ES-I3 (cell line): ENCODE results near the gene ADAMTS16.

ENCODE experiments used
- H3K36me3 ChIP-seq: 2 replicates; pipeline ENCODE4 v1.6.1; 2013; ENCODE audit warnings: mild to moderate bottlenecking, low read length, control low read depth, moderate library complexity; ENCODE audit not compliant: insufficient read depth
- H3K4me1 ChIP-seq: 2 replicates; pipeline ENCODE4 v1.6.1; 2013; ENCODE audit warnings: mild to moderate bottlenecking, control low read depth, low read length; ENCODE audit not compliant: insufficient read depth
- H3K9ac ChIP-seq: 2 replicates; pipeline ENCODE4 v1.6.1; 2013; ENCODE audit warnings: low read depth, mild to moderate bottlenecking, low read length, moderate library complexity
- H3K9me3 ChIP-seq: 2 replicates; pipeline ENCODE4 v1.6.1; 2013; ENCODE audit warnings: mild to moderate bottlenecking, low read length, moderate library complexity; ENCODE audit not compliant: control insufficient read depth, insufficient read depth

The ADAMTS16 gene

DNA sequence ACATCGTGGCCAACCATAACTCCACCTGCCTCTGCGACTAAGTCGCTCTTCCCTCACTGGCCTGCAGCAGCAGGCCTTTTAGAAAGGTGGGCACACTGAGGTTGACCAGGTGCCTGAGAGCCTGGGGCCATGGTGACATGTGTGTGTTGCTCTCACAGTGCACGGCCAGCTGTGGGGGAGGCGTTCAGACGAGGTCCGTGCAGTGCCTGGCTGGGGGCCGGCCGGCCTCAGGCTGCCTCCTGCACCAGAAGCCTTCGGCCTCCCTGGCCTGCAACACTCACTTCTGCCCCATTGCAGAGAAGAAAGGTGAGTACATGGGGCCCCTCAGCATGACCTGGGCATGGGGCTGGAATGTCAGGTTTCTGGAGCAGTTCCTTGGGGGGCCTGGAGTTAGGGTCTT is 177.8 kb downstream of the ADAMTS16 start:
- Histone ChIP-seq H3K9me3 (no peaks in the 10 kb centered on the region), H3K9ac (no peak overlapping the region), H3K4me1 (peaks cover 10% of the 10 kb centered on the region), H3K36me3 (no peaks in the 10 kb centered on the region; the same call in none of the 2 replicates)

DNA sequence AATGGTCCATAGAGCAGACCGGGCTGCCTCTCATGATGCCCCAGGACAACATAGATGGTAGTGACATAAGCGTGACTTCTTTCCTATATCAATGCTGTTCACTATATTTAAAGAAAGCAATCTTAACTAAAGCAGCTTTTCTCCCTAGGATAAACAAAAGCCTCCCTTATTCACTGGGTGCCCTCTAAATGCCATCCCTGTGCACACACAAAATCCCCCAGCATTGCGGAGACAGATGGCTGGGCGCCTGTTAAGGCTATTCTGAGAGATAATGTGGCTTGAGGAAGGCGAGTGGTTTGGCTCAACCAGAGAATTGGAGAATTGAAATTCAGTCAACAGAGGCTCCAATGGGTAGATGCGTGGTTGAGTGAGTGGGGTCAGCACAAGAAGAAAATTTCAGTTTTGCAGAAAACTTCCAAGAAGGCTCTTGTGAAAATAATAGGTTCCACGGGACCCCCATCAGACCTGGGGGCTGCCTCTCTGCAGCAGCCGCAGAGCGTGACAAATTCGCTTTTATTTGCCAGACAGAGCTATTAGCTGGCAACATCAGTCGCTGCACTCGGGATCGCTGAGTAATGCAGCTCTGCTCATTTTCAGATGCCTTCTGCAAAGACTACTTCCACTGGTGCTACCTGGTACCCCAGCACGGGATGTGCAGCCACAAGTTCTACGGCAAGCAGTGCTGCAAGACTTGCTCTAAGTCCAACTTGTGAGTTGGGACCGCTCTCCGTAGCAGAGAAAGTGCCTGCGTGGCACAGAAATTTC is 178.5 kb downstream of the ADAMTS16 start:
- Histone ChIP-seq H3K36me3 (no peaks in the 10 kb centered on the region; the same call in none of the 2 replicates), H3K4me1 (peaks cover 4% of the 10 kb centered on the region; the same call in 1 of the 2 replicates), H3K9me3 (no peaks in the 10 kb centered on the region; the same call in 1 of the 2 replicates), H3K9ac (no peak overlapping the region)

DNA sequence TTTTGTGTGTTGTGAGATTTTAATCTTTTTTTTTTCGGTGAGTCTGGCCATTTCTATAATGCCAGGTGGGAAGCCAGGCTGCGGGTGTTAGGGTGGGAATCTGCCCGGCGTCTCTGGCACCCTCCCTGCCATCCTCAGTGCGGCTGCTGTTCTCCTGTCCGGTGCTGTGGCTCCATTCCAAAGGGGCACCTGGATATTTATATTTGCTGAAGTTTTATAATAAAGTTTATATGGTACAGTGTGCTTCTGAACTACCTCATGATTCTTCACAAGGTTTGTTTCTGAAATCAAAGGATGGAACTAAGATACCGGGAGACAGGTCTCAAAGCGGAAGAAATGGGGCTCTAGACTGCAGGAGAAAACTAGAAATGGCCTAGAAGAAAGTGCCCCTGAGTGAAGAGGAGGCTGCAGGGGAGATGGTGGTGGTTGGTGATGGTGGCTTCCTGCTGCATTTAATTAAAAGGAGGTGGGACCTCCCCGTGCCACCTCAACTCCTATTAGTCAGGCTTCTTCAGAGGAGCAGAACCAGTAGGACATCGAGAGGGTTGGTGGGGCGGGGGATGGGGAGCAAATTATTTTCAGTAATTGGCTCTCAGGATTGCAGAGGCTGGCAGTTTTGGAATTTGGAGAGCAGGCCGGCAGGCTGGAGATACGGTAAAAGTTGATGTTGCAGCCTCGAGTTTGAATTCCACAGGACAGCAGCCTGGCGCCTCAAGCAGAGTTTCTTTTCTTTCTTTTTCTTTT is 180.1 kb downstream of the ADAMTS16 start:
- Histone ChIP-seq H3K9ac (no peak overlapping the region), H3K9me3 (no peaks in the 10 kb centered on the region; the same call in 1 of the 2 replicates)

DNA sequence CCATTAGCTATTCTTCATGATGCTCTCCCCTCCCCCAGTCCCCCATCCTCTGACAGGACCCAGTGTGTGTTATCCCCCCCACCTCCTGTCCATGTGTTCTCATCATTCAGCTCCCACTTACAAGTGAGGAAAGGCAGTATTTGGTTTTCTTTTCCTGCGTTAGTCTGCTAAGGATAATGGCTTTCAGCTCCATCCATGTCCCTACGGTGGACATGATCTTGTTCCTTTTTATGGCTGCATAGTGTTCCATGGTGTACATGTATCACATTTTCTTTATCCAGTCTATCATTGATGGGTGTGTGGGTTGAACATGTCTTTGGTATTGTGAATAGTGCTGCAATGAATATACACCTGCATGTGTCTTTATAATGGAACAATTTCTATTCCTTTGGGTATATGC is 181.0 kb downstream of the ADAMTS16 start:
- no peaks in the 10 kb centered on the region; the same call in 1 of the 2 replicates for H3K9me3 ChIP-seq
- H3K36me3 ChIP-seq = no peaks in the 10 kb centered on the region; the same call in none of the 2 replicates
- peaks cover 2% of the 10 kb centered on the region; the same call in 1 of the 2 replicates for H3K4me1 ChIP-seq
- no peak overlapping the region for H3K9ac ChIP-seq

More for the DNA sequence above, 180.1 kb downstream of the ADAMTS16 start:
- Histone ChIP-seq H3K36me3 (no peaks in the 10 kb centered on the region; the same call in none of the 2 replicates), H3K4me1 (no peaks in the 10 kb centered on the region)

DNA sequence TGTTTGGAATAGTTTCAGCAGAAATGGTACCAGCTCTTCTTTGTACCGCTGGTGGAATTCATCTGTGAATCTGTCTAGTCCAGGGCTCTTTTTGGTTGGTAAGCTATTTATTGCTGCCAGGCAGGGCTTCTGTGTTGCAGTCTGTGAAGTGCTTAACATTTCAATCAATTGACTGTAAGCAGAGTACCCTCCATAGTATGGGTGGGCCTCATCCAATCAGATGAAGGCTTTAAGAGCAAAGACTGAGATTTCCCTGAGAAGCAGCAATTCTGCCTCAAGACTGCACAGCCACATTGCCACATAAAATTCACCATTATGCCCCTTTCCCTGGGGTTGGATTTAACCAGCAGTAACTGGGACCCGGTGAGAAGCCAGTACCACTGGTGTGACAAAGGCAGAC is 183.4 kb downstream of the ADAMTS16 start:
- Histone ChIP-seq H3K36me3 (no peaks in the 10 kb centered on the region; the same call in 1 of the 2 replicates), H3K9ac (no peak overlapping the region), H3K4me1 (peaks cover 6% of the 10 kb centered on the region; the same call in 1 of the 2 replicates), H3K9me3 (no peaks in the 10 kb centered on the region; the same call in 1 of the 2 replicates)

DNA sequence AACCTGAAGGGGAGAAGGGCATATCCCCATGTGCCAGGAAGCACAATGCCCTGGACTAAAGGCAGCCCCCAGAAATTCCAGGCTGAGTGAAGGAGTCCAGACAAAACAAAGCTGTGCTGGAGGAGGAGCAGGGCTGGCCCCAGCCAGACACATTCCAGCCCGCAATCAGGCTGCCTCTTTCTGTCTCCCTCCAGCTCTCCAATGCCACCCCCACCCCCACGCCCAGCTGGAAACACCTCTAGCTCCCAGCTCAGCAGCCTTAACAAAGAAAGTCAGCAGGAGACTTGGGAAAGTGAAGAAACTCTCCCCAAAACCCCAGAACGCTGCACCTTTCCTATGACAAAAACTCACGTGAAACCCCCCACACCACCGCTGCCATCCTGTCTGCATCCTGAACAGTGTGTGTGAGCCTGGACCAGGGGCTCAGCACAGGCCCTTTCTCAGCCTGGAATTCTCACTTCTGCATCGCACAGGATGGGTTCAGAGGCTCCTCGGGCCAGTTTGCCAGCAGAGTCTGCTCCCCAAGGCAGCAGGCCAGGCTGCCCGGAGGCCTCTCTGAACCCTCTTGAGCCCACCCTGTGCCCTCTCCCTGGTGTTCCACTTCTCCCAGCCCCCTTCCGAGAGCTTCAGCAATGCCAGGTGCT is 186.1 kb downstream of the ADAMTS16 start:
- Histone ChIP-seq H3K9ac (no peak overlapping the region), H3K36me3 (no peaks in the 10 kb centered on the region), H3K9me3 (no peaks in the 10 kb centered on the region; the same call in 1 of the 2 replicates), H3K4me1 (peaks cover 23% of the 10 kb centered on the region)

DNA sequence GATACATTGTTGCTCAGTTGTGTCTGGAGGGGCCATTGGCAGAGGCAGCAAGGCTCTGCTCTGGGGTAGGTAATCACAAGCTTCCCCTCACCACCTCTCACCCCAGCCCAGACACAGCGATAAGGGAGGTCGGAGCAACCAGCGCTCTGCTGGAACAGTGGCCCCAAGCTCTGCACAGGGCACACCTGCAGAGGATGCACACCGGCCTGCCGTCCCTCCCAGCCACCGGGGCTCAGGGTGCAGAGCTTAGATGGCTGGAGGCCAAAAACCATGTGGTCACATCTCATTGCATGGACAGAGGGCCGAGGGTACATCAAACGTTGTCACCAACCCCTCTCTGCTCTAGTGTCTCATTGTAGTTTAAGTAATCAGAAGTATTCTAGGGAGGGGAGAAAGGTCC is 187.0 kb downstream of the ADAMTS16 start:
- Histone ChIP-seq H3K9me3 (no peaks in the 10 kb centered on the region; the same call in 1 of the 2 replicates), H3K36me3 (no peaks in the 10 kb centered on the region), H3K4me1 (peaks cover 27% of the 10 kb centered on the region), H3K9ac (no peak overlapping the region)

DNA sequence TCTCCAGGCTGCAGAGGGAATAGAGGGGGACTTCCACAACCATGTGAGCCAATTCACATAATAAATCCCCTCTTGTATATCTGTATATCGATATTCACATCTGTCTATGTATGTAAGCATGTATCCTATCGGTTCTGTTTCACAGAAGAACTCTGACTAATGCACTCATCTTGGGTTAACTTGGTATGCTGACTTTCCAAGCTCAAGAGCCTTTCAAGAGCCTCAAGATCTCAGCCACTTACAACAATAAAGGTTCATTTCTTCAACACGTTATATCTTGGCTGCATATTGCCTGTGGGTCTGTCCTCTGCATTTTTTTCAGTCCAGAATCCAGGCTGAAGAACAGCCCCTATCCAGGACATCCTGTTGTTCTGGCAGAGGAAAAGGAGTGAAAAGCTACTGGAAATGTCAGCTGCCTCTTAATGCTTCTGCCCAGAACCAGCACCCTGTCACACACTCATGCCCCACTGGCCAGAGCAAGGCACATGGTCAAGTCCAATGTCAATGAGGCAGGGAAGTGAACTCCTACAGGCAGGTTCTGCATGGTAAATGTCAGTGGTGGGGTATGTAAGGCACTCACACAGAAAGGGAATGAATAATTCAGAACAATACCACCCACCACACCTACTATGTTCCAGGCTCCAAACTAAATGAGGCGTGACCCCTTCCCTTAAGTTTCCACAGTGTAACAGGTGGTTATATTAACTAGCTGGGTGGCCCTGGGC is 190.8 kb downstream of the ADAMTS16 start:
- Histone ChIP-seq H3K36me3 (no peaks in the 10 kb centered on the region), H3K9me3 (no peaks in the 10 kb centered on the region), H3K9ac (no peak overlapping the region), H3K4me1 (peaks cover 31% of the 10 kb centered on the region)

DNA sequence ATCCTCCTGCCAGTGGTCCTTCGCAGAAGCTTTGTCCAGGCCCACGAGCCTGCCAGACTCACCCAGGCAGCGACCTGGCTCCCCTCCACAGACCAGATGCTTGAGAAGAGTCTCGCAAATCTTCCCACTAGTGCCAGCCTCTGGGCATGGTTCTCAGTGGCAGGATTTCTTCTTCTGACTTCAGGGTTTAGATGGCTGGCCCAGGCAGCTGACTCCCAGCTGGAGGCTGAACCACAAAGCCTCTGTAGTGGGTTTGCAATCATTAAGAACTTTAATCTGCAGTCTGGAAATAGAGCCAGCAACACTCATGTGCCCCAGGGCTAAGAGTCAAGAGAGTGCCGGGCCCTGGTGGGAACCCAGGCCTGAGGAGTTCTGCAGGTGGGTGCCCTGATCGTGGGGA is 191.7 kb downstream of the ADAMTS16 start:
- H3K9ac ChIP-seq = no peak overlapping the region
- no peaks in the 10 kb centered on the region for H3K36me3 ChIP-seq
- peaks cover 25% of the 10 kb centered on the region for H3K4me1 ChIP-seq
- no peaks in the 10 kb centered on the region for H3K9me3 ChIP-seq

DNA sequence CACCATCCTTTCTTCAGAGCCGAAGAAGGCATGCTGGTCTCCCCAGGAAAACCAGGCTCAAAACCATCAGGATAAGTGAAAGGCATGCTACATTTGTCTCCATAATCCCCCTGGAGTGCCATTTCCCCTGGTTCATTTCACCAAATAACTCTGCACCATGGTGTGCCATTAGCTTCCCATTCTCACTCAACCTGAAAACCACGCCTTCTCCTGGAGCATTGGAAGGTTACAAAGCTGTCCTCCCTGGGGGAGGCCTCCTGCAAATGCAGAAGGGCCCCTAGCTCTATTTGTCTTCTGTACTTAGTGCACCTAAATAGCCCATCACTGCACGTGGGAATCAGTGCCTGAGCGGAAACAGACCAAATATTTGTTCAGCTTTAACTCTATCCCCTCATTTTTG is 192.2 kb downstream of the ADAMTS16 start:
- Histone ChIP-seq H3K9ac (no peak overlapping the region), H3K4me1 (peaks cover 25% of the 10 kb centered on the region), H3K9me3 (no peaks in the 10 kb centered on the region), H3K36me3 (no peaks in the 10 kb centered on the region)

DNA sequence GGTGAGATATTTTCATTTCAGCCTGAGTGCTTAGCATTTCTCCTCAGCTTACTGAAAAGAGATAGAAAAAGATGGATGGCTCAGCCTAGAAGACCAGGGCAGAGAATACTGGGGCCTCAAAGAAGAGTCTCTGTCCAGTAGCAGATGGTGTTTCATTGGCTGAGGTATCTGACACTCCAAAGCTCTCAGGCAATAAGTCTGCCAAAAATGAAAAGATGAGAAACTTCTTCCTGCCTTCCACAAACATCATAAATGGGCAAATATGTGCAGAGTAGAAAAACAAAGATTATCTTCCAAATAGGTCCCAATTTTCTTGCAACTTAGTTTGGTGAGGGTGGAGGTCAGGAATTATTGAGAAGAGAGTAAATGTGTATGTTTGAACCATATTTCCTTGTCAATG is 195.0 kb downstream of the ADAMTS16 start:
- H3K36me3 ChIP-seq = no peaks in the 10 kb centered on the region
- H3K9ac ChIP-seq = no peak overlapping the region
- no peaks in the 10 kb centered on the region for H3K9me3 ChIP-seq
- peaks cover 24% of the 10 kb centered on the region for H3K4me1 ChIP-seq

DNA sequence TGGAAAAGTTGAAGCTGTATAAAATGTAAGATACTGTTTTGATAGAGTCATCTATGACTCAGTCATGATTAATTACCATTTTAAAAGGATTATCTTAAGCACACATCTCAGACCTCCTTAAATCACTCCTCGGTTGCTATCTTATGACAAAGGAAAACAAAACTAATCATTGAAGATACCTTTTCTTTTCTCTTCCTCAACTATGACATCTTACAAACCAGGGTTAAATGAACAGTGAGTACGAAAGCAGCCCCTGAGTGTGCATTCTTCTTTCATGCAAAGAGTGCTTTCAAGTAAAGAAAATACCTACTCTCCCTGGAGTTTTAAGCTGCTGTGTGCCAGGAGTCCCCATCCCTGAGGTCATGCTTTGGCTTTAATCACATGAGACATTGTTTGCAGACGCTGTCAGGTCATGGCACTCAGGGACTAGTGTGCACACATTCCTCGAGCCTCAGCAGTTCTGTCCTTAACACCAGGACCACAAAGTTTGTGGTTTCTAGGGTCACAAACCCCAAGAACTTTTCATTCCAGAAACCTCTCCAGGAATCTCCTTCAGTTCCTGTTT is 195.7 kb downstream of the ADAMTS16 start:
- peaks cover 23% of the 10 kb centered on the region for H3K4me1 ChIP-seq
- no peaks in the 10 kb centered on the region for H3K36me3 ChIP-seq
- no peaks in the 10 kb centered on the region for H3K9me3 ChIP-seq
- H3K9ac ChIP-seq = no peak overlapping the region

DNA sequence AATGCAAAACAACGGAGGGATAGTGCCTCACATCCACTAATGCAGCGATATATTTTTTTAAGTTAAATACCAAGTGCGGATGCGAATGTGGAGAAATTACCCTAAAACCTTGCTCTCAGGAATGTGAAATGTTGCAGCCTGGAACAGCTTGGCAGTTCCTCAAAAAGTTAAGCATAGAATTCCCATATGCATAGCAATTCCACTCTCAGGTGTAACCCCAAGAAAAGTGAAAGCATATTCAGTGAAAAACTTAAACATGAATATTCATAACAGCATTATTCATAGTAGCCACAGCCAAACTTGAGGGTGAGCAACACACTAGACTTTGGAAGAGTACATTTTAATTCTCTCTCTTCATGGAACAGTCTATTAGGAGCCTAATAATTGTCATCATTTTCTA is 199.1 kb downstream of the ADAMTS16 start:
- no peaks in the 10 kb centered on the region for H3K9me3 ChIP-seq
- H3K9ac ChIP-seq = no peak overlapping the region
- H3K36me3 ChIP-seq = no peaks in the 10 kb centered on the region
- peaks cover 18% of the 10 kb centered on the region for H3K4me1 ChIP-seq
